ENCODE data around the gene ZEB2.

Gene ZEB2

DNA sequence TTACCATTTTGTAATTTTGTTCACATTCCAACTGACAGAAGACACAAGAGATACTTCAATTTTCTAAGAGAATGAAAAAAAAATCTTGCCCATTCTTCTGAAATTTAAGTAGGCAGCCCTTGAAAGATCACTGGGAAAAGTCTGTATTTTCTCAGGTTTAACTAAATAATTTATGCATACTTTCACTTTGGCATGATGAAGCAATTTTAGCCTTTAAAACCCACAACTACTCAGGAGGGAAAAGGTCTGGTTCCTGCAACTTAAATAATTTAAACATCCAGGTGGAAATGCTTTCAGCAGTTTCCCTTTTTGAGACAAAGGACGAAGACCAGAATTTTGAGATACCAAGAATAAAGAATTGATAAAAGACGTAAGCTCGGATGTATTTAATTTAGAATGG is 61.4 kb downstream of the ZEB2 start:
- TF ChIP-seq, protein P1, sequence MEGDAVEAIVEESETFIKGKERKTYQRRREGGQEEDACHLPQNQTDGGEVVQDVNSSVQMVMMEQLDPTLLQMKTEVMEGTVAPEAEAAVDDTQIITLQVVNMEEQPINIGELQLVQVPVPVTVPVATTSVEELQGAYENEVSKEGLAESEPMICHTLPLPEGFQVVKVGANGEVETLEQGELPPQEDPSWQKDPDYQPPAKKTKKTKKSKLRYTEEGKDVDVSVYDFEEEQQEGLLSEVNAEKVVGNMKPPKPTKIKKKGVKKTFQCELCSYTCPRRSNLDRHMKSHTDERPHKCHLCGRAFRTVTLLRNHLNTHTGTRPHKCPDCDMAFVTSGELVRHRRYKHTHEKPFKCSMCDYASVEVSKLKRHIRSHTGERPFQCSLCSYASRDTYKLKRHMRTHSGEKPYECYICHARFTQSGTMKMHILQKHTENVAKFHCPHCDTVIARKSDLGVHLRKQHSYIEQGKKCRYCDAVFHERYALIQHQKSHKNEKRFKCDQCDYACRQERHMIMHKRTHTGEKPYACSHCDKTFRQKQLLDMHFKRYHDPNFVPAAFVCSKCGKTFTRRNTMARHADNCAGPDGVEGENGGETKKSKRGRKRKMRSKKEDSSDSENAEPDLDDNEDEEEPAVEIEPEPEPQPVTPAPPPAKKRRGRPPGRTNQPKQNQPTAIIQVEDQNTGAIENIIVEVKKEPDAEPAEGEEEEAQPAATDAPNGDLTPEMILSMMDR (conservative IDR thresholded peaks at IDR 0.05; ENCODE audit: low read depth, low read length), result no peak
- Histone ChIP-seq H3K9ac (no peak overlapping the region), H3K4me3 (IDR thresholded peaks at IDR 0.05; ENCODE audit: insufficient read depth, low read depth, low read length) (no peak overlapping the region), H3K4me1 (ENCODE audit: low read depth, poor library complexity, severe bottlenecking) (peaks cover 4% of the 10 kb centered on the region), H2AFZ (ENCODE audit: low read depth) (no peak overlapping the region), H3K4me2 (no peak overlapping the region), H3K27me3 (ENCODE audit: insufficient read depth, low read depth) (no peaks in the 10 kb centered on the region), H3K36me3 (ENCODE audit: insufficient read depth) (no peaks in the 10 kb centered on the region), H4K20me1 (ENCODE audit: insufficient read depth) (no peaks in the 10 kb centered on the region), H3K79me2 (ENCODE audit: insufficient read depth, low read depth) (no peaks in the 10 kb centered on the region), H3K27ac (no peak overlapping the region)

DNA sequence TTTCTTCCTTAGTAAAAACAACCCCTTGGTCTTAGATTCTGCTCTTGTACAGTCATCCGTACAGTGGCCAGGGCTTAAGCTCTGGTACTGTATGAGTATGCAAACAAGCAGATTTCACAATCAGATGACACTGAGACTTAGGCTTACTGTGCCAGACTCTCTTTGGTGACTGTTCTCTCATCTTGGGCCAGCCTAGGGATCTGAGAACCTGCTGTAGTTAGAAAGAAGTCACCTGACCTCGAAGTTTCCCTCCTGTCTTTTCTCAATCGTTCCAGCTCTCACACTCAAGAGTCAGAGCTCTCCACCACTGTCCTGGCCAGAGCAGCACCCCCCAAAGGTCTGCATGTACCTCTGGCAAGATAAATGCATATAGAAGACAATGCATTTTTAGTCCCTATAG is 63.2 kb downstream of the ZEB2 start:
- Histone ChIP-seq H3K4me3 (IDR thresholded peaks at IDR 0.05; ENCODE audit: insufficient read depth, low read depth, low read length) (no peak overlapping the region), H3K9ac (no peak overlapping the region), H3K4me2 (no peak overlapping the region), H3K4me1 (ENCODE audit: low read depth, poor library complexity, severe bottlenecking) (peaks cover 4% of the 10 kb centered on the region), H3K36me3 (ENCODE audit: insufficient read depth) (no peaks in the 10 kb centered on the region), H3K27me3 (ENCODE audit: insufficient read depth, low read depth) (no peaks in the 10 kb centered on the region), H3K79me2 (ENCODE audit: insufficient read depth, low read depth) (no peaks in the 10 kb centered on the region), H4K20me1 (ENCODE audit: insufficient read depth) (no peaks in the 10 kb centered on the region), H2AFZ (ENCODE audit: low read depth) (no peak overlapping the region), H3K27ac (no peak overlapping the region)
- TF ChIP-seq, protein P1 (conservative IDR thresholded peaks at IDR 0.05; ENCODE audit: low read depth, low read length), result no peak

GRCh38 chr2:144455987-144456386 is 63.9 kb downstream of the ZEB2 start:
- H3K27me3 ChIP-seq (ENCODE audit: insufficient read depth, low read depth), result no peaks in the 10 kb centered on the region
- H3K9ac ChIP-seq, result no peak overlapping the region
- TF ChIP-seq, protein P1 (conservative IDR thresholded peaks at IDR 0.05; ENCODE audit: low read depth, low read length), result no peak
- H3K79me2 ChIP-seq (ENCODE audit: insufficient read depth, low read depth), result no peaks in the 10 kb centered on the region
- no peaks in the 10 kb centered on the region for H4K20me1 ChIP-seq (ENCODE audit: insufficient read depth)
- H3K36me3 ChIP-seq (ENCODE audit: insufficient read depth), result no peaks in the 10 kb centered on the region
- no peak overlapping the region for H3K4me3 ChIP-seq (IDR thresholded peaks at IDR 0.05; ENCODE audit: insufficient read depth, low read depth, low read length)
- H2AFZ ChIP-seq (ENCODE audit: low read depth), result no peak overlapping the region
- H3K4me1 ChIP-seq (ENCODE audit: low read depth, poor library complexity, severe bottlenecking), result peaks cover 4% of the 10 kb centered on the region
- H3K4me2 ChIP-seq, result no peak overlapping the region
- H3K27ac ChIP-seq, result no peak overlapping the region

- Histone ChIP-seq H3K4me3 (IDR thresholded peaks at IDR 0.05; ENCODE audit: insufficient read depth, low read depth, low read length) (no peak overlapping the region), H2AFZ (ENCODE audit: low read depth) (no peak overlapping the region), H3K9ac (no peak overlapping the region), H3K4me2 (no peak overlapping the region), H3K4me1 (ENCODE audit: low read depth, poor library complexity, severe bottlenecking) (peaks cover 4% of the 10 kb centered on the region), H3K36me3 (ENCODE audit: insufficient read depth) (no peaks in the 10 kb centered on the region), H4K20me1 (ENCODE audit: insufficient read depth) (no peaks in the 10 kb centered on the region), H3K79me2 (ENCODE audit: insufficient read depth, low read depth) (no peaks in the 10 kb centered on the region), H3K27me3 (ENCODE audit: insufficient read depth, low read depth) (no peaks in the 10 kb centered on the region), H3K27ac (no peak overlapping the region)
- TF ChIP-seq, protein P1 (conservative IDR thresholded peaks at IDR 0.05; ENCODE audit: low read depth, low read length), result no peak
These were observed 65.2 kb downstream of the ZEB2 start for GRCh38 chr2:144454466-144455287.

Measured in KMS-11 (cell line).